Stimulated activated CD4-positive, alpha-beta T cell treated with anti-CD3 and anti-CD28 coated beads, Interleukin-4, amount 100 ng/mL, for 1 hour (primary cell): ENCODE measurements around the gene DDIT3.

ENCODE experiments used
- DNase-seq: peaks from one replicate; pipeline ENCODE4 v3.0.0-alpha.2; 2020

The DDIT3 gene

GRCh38 chr12:57546438-57547287 lies 26.3 kb upstream of the DDIT3 start, which contains the start of gene DCTN2:
Gene DCTN2, minus strand, starts transcription at chr12:57547192. Its CDS starts 129 bp downstream, at chr12:57547063.
- peak; percentile 89 for DNase-seq

GRCh38 chr12:57545809-57546437 lies 25.6 kb upstream of the DDIT3 start:
- DNase-seq, result no peak

- no peak for DNase-seq
Measured at GRCh38 chr12:57543581-57543980, 23.3 kb upstream of the DDIT3 start.

GRCh38 chr12:57541717-57542116 lies 21.4 kb upstream of the DDIT3 start:
- DNase-seq, result no peak

GRCh38 chr12:57541001-57541400 lies 20.7 kb upstream of the DDIT3 start:
- DNase-seq, result no peak

GRCh38 chr12:57539134-57539768 lies 18.9 kb upstream of the DDIT3 start:
- DNase-seq, result no peak

GRCh38 chr12:57536597-57536942 lies 16.3 kb upstream of the DDIT3 start:
- no peak for DNase-seq

GRCh38 chr12:57535764-57536596 lies 15.7 kb upstream of the DDIT3 start:
- DNase-seq, result no peak

GRCh38 chr12:57534991-57535543 lies 14.8 kb upstream of the DDIT3 start:
- DNase-seq, result no peak

GRCh38 chr12:57534250-57534649 lies 13.9 kb upstream of the DDIT3 start:
- no peak for DNase-seq

GRCh38 chr12:57533108-57533507 lies 12.8 kb upstream of the DDIT3 start:
- no peak for DNase-seq

GRCh38 chr12:57531836-57532235 lies 11.5 kb upstream of the DDIT3 start:
- DNase-seq, result no peak

- DNase-seq, result no peak
Measured at GRCh38 chr12:57530396-57531142, 10.3 kb upstream of the DDIT3 start.

GRCh38 chr12:57529831-57530230 lies 9.5 kb upstream of the DDIT3 start:
- no peak for DNase-seq

GRCh38 chr12:57528831-57529555 lies 8.7 kb upstream of the DDIT3 start:
- no peak for DNase-seq

GRCh38 chr12:57528176-57528575 lies 7.9 kb upstream of the DDIT3 start:
- DNase-seq, result no peak

GRCh38 chr12:57527184-57527583 lies 6.9 kb upstream of the DDIT3 start:
- no peak for DNase-seq

- no peak for DNase-seq
Measured at GRCh38 chr12:57526477-57527126, 6.3 kb upstream of the DDIT3 start.

GRCh38 chr12:57525615-57526383 lies 5.5 kb upstream of the DDIT3 start:
- DNase-seq, result no peak
